Adipose tissue (tissue), 3 donors: ENCODE measurements around the gene NOX4. TPM values are rescaled to one million over a fixed set of nuclear protein-coding genes. Genes with fewer than 3 reads are reported as not detected.
"Not testable (repeated sequence)": the region's sequence is repeated elsewhere in the genome, so short reads cannot be mapped to it uniquely, and the experiment has no call there.

Experiments
- H3K27ac ChIP-seq: one replicate; pipeline ENCODE4 v1.5.1; 2013; ENCODE audit warnings: low read depth, low read length
- WGBS, 3 donors: extraction: QIAGEN DNeasy Blood & Tissue Kit; methylation state at CpG; one replicate each; pipeline ENCODE4 v1.1.7; 2013; 5-methylcytosine and 5-hydroxymethylcytosine counted together
- polyA plus RNA-seq, 3 donors: library from polyadenylated mRNA; stranded (reverse); fragments of 200-250 nt; gene quantifications; one replicate each; pipeline ENCODE4 v1.2.3, GENCODE V29; 2013
- donor health status: healthy with polysubstance abuse.
- donor health status: Bipolar disorder and iron deficiency.
- donor health status: healthy.

Gene NOX4
- polyA plus RNA-seq, 3 donors, result 0.46 to 5.7 (median 5.5) TPM

DNA sequence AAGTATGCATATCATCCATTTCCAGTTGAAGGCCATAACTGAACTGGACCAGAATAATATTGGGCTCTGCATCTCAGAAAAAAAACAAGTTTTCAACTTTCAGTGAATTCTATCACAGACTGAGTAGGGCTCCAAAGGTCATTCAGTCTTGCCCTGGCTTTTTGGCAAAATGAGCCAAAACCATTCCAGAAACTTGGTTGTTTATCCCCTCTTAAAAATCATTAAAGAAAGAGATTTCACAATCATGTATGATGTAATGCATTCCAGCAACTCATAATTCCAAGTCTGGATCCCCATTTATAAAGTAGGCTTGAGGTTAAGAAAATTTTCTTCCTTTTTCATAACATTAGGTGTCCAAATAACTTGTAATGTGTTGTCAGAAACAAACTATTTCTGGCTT, 150.7 kb downstream of the NOX4 start:
- H3K27ac ChIP-seq, result not testable (repeated sequence)

DNA sequence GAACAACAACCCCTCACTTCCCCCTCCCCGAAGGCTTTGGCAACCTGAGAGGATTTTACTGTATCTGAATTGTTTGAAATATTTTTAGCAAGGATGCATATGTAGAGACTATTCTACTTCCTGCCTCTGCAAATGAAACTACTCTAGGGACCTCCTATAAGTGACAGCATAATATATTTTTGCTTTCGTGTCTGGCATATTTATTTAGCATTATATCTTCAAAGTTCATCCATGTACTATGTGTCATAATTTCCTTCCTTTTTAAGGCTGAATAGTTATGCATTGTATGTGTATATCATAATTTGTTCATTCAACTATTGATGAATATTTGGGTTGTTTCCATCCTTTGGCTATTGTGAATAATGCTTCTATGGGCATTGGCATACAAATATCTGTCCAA, 153.1 kb downstream of the NOX4 start:
- WGBS, 3 donors, result 35 to 46% (median 39%) methylated on average over 2 of the region's 2 CpGs

DNA sequence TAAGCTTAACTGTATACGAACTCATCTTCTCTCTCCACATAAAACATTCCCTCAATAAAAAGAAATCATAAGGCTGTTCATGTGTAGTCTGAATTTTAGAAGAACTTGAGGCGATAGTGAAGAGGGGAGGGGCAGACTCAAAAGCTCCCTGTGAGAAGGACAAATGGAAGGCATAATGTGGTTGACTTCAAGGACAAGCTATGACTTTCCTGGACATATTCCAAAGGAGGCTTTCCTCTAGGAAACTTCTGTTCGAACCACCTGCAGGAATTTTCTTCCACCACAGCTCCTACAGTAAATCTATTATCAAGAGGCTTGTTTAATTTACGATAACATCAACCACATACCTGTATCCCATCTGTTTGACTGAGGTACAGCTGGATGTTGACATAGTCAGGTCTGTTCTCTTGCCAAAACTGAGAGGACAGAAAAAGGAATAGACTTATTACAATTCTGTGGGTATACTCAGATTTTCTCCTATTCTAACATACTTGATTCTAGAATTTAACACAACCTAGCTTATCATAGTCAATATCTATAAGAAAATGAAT, 154.0 kb downstream of the NOX4 start:
- WGBS, 3 donors, result 38 to 83% (median 78%) methylated on average over 4 of the region's 4 CpGs
- not testable (repeated sequence) for H3K27ac ChIP-seq

More for the DNA sequence above, 153.1 kb downstream of the NOX4 start:
- not testable (repeated sequence) for H3K27ac ChIP-seq

DNA sequence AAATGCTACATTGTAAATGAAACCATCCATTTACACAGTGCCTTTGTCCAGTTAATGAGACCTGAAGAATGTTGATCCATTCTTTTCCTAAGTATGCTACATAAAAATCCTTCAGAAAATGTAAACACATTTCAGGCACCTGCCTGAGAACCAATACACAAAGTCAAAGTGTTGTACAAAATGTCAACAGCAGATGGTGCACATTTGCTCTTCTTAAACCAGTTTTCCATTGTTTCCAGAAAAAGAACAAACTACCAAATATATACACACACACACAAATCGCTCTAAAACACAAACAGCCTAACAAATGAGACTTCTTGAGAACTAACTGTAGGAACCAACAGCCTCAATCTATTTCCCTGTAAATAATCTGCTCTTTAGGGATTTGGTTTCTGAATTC, 157.5 kb downstream of the NOX4 start:
- not testable (repeated sequence) for H3K27ac ChIP-seq
- 34 to 42% (median 37%) methylated on average over 1 of the region's 1 CpG for WGBS, 3 donors

DNA sequence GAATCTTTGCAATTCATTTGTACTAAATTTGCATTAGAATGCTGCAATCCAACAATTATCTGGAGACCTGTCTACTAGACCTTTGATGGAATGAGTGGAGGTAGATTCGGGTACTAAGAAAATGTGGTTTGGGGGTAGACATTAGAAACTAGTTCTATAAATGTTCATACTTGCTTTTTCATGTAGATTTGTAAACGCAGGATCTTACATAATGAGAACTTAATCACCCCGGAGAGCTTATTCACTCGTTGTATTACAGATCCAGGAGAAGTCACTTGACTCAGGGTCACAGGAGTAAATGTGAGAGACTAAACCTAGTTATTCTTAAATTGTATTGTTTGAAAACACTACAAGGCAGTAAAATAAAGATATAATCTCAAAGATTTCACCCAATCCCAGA, 159.2 kb downstream of the NOX4 start:
- H3K27ac ChIP-seq, result not testable (repeated sequence)
- 61 to 74% (median 70%) methylated on average over 4 of the region's 4 CpGs for WGBS, 3 donors

DNA sequence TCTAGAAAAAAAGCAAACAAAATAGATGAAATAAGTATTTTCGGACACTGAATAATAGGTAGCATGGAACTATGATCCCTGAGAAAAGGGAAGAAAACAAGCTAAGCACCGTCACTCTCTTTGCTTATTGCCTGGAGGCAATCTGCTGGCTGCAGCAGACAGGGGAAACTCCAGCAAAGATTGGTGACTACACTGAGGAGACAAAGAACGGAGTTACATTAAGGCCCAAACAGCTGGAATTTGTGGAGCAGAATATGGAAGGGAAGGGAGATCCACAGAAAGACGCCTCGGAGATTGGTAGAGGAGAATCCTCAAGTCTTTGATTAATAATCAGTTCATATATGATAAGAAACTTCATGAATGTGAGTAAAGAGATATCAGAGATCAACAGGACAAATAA, 163.3 kb downstream of the NOX4 start:
- 78 to 89% (median 86%) methylated on average over 5 of the region's 5 CpGs for WGBS, 3 donors
- no peak overlapping the region for H3K27ac ChIP-seq

DNA sequence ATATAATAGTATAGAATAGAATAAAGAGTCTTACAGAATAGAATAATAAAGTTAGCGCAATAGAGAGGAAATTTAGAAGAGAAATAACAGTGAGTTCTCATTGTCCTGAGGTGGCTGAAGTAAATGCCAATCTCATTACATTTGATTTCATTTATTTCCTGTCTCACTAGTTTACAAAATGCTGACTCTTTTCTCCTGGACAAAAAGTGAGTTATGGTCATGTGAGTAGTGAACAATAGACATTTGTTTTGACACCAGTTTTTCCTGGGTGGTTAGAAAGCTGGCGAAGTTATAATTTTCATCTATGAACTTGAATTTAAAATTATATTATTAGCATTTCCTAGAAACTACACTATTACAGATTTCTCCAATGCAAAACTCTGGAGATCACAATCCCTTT, 169.8 kb downstream of the NOX4 start:
- H3K27ac ChIP-seq, result no peak overlapping the region
- WGBS, 3 donors, result 83 to 91% (median 90%) methylated on average over 2 of the region's 2 CpGs

DNA sequence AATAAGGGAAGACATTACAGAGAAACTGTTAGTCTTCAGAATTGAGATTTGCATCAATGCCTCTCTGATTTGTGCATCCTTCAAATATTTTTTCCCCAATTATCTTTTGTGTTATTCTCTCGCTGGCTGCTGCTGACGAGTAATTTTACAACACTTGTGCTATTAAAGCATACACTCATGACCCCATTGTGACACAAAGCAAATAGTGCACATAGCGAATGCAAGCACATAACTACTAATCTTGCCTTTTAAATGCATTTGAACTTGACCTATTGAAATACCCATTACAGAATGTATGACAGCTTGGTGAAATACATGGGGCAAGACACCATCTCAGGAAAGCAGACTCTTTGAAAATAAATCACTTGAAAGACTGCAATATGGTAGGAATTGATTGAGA, 180.6 kb downstream of the NOX4 start:
- WGBS, 3 donors, result 50 to 85% (median 66%) methylated on average over 3 of the region's 3 CpGs
- not testable (repeated sequence) for H3K27ac ChIP-seq

DNA sequence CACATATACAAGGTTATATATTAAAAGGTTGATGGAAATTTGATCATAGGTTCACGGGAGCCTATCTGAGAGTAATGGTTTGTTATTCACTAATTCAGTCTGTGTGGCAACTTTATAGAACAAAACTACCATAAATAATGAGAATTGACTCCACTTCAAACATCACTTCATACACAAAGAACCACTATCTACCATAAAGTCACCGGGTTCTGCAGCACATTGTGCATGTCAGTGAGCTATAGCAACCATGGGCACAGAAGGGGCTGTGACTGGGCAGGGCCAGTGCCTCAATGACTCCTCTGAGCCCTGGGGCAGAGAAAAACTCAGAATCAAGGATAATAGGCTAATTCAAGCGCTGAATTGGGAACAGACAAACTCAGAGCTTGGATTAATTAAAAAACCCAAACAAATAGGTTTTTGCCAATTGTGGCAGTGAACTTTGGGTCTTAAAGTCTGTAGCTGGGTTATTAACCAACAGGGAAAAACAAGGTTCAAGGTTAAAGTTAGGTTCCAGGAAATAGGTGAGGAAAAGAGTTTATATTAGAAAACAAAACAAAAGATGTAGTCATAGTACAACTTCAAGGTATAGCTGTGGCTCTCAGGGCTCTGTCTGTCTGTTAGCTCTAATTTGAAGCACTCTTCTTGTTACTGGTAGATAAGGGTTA, 181.7 kb downstream of the NOX4 start:
- not testable (repeated sequence) for H3K27ac ChIP-seq
- 64 to 83% (median 67%) methylated on average over 3 of the region's 3 CpGs for WGBS, 3 donors

DNA sequence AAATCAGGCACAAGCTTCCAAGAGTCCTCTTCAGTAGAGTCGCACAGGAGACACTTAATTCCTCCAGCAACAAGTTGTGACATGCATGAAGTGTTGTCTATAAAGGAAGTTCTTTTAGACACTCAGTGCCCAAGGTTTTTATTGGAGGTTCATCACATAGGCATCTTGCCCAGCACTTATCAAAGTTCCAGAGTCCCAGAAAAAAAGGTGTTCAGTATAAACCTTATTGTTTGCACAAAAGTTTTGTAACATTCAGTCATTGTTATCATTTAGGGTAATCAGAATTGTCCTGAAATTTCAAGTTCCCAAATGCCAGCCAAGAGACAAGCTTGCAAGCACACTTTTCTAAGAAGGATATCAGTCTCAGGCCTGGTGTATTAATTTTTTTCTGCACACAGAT, 182.9 kb downstream of the NOX4 start:
- 68 to 96% (median 93%) methylated on average over 1 of the region's 1 CpG for WGBS, 3 donors

DNA sequence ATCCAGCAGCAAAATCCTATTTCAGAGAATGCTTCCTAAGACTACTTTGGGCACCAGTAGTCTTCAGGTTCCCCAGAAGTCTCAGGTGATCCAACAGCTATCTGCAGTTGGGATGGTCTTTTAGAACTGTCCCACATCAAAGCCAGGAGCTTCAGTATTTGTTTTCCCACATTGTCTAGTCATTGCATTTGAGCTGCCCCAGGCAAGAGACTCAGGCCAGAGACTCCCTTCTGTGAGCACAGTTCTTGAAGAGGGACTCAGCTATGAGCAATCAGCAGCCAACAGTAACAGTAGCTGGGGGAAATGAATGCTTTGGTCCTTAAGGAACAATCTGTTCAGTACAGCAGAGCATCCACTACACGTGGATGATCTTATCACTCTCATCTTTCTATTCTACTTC, 188.1 kb downstream of the NOX4 start:
- not testable (repeated sequence) for H3K27ac ChIP-seq
- WGBS, 3 donors, result 56 to 61% (median 59%) methylated on average over 1 of the region's 1 CpG

More for the DNA sequence above, 182.9 kb downstream of the NOX4 start:
- not testable (repeated sequence) for H3K27ac ChIP-seq

DNA sequence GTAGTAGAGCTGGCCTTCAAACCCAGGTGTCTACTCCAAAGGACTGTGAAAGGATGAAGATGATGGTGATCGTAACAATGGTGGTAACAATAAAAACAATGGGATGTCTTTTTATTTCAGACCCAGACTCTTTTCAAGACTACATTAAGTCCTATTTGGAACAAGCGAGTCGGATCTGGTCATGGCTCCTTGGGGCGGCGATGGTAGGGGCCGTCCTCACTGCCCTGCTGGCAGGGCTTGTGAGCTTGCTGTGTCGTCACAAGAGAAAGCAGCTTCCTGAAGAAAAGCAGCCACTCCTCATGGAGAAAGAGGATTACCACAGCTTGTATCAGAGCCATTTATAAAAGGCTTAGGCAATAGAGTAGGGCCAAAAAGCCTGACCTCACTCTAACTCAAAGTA, 196.2 kb downstream of the NOX4 start:
- 91 to 94% (median 91%) methylated on average over 7 of the region's 7 CpGs for WGBS, 3 donors
- not testable (repeated sequence) for H3K27ac ChIP-seq

DNA sequence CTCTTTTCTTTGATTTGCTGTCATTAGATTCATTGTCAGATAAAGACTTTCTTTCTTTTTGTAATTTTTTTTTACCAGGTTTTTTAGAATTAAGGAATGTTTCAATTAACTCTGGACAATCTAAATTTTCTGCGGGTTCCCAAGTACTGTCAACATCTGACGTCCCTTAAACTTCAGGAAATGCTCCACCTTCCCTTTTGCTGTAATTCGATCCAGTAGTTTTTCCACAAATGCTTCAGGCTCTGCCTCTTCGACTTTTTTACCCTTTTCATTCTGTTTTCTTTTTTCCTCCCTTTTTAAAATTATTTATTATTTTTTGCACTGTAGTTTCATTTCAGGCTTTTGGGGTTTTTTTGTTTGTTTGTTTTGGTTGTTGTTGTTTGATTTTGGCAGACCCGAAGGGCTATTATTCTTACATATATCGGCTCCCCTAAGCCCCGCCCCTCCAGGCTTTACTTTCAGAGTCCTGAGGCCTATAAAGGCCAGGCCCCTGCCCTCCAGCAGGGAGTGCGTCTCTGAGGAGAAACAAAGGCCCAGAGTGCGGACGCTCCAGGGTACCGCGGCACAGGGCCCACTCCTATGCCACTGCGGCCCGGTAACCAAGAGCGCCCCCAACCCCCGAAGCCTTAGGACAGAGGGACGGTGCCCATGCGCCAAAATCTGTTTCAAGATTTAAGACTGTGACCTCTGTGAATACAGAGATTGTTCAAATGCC, 197.1 kb downstream of the NOX4 start:
- 25 to 42% (median 29%) methylated on average over 18 of the region's 18 CpGs for WGBS, 3 donors
- no peak overlapping the region for H3K27ac ChIP-seq

DNA sequence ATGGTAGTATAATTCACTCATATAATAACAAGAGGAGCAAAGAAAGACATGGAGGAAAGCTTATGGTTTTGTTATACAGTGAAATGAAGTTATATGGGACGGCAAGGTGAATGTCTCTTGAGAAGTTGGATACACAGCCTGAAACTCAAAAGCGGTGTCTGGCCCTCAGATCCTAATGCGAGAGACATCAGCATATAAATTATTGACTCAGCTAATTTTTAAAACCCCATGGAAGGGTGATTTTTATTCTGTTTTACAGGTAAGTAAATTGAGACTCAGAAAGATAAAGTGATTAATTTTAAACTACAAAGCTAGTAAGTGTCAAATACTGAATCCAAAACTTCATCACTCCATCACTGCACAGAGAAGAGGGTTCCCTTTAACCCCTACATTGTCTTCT, 203.2 kb downstream of the NOX4 start:
- WGBS, 3 donors, result 85 to 91% (median 90%) methylated on average over 3 of the region's 3 CpGs
- H3K27ac ChIP-seq, result not testable (repeated sequence)

DNA sequence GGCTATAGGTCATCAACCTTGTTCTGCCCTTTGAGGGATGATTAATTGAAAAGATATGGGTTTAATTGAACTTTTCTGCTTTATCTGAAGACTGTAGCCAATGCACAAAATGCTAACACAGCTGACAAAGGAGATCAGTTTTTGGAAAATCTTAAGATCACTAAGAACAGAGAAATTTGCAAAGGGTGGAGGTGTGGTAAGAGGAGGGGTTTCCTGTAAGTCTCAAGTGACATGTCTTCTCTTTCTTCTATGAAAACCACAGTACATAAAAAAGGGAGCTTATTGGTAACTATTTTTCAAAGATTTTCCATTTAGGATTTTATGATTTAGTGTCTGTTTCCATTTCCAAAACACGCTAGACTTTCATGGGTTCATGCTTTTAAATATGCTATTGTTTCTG, 204.6 kb downstream of the NOX4 start:
- 74 to 81% (median 79%) methylated on average over 1 of the region's 1 CpG for WGBS, 3 donors
- H3K27ac ChIP-seq, result not testable (repeated sequence)

DNA sequence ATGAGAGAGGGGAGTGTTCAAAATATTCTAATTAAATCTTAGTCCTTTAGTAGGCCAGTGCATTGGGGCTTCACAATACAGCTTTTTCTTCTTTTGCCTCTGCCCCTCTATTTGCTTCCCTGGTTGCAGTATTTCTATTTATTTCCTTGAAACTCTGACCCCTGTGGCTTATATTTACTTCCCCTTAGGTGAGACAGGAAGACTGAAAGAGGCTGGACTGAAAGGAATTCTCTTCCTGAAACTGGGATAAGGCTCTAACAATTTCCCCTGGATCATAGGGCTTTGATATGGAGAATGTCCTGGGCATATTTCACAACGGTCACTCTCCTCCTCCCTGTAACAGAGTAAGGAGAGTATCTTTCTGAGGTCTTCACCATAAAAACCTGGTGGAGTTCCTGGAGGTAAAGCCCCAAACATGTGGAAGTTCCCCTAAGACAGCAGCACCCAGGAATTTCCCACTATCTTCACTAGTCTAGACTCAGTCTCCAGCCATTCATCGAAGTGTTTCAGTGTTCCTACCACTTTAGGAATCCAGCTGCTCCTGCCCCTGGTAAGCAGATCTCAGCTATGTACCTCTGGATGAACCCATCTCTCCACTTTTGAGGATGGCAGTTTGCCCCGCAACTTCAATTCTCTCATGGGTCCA, 210.0 kb downstream of the NOX4 start:
- WGBS, 3 donors, result 60 to 70% (median 70%) methylated on average over 3 of the region's 3 CpGs
- not testable (repeated sequence) for H3K27ac ChIP-seq

DNA sequence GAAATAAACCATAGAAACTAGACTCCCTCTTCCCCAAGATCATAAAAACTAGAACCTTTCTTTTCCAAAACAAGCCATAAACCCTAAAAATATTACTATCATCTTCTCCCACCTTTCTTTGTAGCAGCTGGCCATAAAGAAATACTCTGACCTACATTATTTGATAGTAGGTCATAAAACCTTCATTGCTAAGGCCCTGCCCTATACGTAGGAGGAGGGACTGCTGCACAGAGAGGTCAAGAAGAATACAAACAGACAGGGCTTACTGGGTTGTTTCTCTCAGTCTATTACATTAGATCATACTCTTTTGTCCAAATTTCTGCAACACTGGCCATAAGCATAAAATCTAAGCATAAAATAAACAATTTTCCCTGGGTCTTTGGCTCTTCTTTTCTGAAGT, 212.0 kb downstream of the NOX4 start:
- WGBS, 3 donors, result 68 to 86% (median 80%) methylated on average over 1 of the region's 1 CpG
- no peak overlapping the region for H3K27ac ChIP-seq

DNA sequence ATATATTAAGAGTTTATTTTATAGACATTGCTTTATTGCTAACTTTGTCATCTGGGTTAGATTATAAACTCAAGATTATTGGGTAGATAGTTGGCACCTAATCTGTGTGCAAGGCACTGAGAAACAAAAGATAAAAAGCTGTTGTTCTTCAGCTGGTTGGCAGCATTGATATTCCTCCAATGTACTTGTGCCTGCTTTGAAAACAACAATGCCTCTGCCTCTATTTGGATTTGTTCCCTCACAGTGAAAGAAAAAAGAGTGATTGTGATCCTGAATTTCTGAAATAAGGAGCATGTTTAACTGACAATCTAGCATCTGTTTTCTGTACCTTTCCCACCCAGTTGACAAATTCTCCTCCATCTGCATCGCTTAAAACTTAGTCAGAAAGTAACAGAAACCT, 215.2 kb downstream of the NOX4 start:
- H3K27ac ChIP-seq, result no peak overlapping the region
- WGBS, 3 donors, result 55 to 65% (median 57%) methylated on average over 1 of the region's 1 CpG
